Activated naive CD8-positive, alpha-beta T cell treated with anti-CD3 and anti-CD28 coated beads, Interleukin-2, amount 50 U/mL, for 24 hours (primary cell): ENCODE results near the gene CACNB4.

Experiments
- ATAC-seq: fragments of 150-1000 bp; cut with Tn5 transposase; one replicate; pipeline ENCODE4 v1.10.0; 2021
- DNase-seq: peaks from one replicate; pipeline ENCODE4 v3.0.0; 2021
- H3K27ac Mint-ChIP-seq: one replicate; pipeline ENCODE4 v1.8.0; 2021; ENCODE audit warnings: mild to moderate bottlenecking, mixed read lengths
- H3K27me3 Mint-ChIP-seq: one replicate; pipeline ENCODE4 v1.8.0; 2021; ENCODE audit warnings: mixed read lengths
- H3K36me3 Mint-ChIP-seq: one replicate; pipeline ENCODE4 v1.8.0; 2021; ENCODE audit warnings: low read depth, mixed read lengths
- H3K4me1 Mint-ChIP-seq: one replicate; pipeline ENCODE4 v1.8.0; 2021; ENCODE audit warnings: mixed read lengths
- H3K4me3 Mint-ChIP-seq: one replicate; pipeline ENCODE4 v1.8.0; 2021; ENCODE audit warnings: mild to moderate bottlenecking, moderate library complexity, mixed read lengths
- H3K9me3 Mint-ChIP-seq: one replicate; pipeline ENCODE4 v1.8.0; 2021; ENCODE audit warnings: mixed read lengths

The CACNB4 gene

DNA sequence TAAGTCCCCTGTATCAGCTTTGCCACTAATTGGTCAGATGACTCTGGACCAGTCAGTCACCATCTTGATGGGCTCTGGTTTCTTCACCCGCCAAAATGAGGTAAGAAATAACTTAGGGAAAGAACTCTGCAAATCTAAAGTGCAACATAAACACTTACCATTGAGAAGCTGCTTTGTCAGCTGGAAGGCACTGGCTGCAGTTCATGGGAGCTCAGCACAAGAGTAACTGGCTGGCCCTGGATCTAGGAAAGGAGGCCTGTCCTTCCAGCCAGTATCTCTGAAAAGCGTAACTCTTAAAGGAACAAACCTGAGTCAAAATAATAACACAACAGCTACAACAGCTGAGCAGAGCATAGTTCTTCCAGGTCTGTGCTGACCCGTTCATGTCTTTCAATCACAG, 123.9 kb downstream of the CACNB4 start:
- Mint-ChIP-seq H3K9me3 (no peaks in the 10 kb centered on the region), H3K27me3 (peaks cover 5% of the 10 kb centered on the region), H3K36me3 (no peaks in the 10 kb centered on the region), H3K27ac (no peak overlapping the region), H3K4me1 (peaks cover 4% of the 10 kb centered on the region), H3K4me3 (no peak overlapping the region)
- no peak for ATAC-seq
- no peak for DNase-seq

- Mint-ChIP-seq H3K9me3 (no peaks in the 10 kb centered on the region), H3K36me3 (no peaks in the 10 kb centered on the region), H3K27ac (no peak overlapping the region), H3K4me3 (no peak overlapping the region), H3K27me3 (peaks cover 5% of the 10 kb centered on the region), H3K4me1 (peaks cover 4% of the 10 kb centered on the region)
- ATAC-seq = no peak
- no peak for DNase-seq
Observed at GRCh38 chr2:151973901-151974199, 125.0 kb downstream of the CACNB4 start.

DNA sequence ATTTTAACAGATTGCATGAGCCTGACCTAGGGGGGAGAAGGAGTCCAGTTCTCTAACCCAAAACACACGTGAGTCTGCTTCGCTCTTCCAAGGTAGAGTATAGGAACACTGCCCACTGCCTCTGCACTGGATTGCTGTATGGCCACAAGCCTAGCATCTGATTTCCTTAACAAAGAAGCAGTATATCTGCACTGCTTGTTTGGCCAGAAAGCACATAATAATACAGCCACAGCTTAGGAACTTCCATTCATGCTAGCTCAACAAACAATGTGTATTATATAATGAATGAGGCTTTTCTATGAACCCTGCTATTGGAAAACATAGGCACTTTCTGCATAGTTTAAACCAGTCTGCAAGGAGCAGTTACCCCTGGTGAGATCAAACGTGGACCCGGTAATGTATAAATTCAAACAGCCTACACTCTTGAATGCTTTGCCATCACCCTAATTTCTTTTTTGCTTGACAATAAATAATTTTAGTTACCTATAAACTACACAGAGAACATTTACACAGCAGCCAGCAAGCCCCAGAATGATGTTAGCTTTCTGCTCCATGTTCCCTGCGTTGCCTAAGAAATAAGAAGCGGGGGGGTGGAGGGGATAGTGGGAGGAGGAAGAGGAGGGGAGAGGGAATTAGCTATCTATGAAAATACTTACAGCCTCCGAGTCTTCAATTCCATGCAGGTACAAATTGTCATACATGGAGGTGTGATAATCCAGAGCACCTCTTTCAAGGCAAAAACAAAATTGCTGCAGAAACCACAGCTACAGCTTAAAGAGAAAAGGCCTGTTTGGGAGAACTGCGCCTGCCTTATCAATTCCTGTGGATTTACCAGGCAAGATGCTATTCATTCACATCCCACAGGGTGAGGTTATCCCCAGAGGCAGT, 125.6 kb downstream of the CACNB4 start:
- H3K4me3 Mint-ChIP-seq = no peak overlapping the region
- H3K27me3 Mint-ChIP-seq = peaks cover 5% of the 10 kb centered on the region
- no peak for DNase-seq
- no peaks in the 10 kb centered on the region for H3K36me3 Mint-ChIP-seq
- H3K4me1 Mint-ChIP-seq = peaks cover 4% of the 10 kb centered on the region
- no peak for ATAC-seq
- no peak overlapping the region for H3K27ac Mint-ChIP-seq
- H3K9me3 Mint-ChIP-seq = no peaks in the 10 kb centered on the region

- DNase-seq = no peak
- no peak overlapping the region for H3K27ac Mint-ChIP-seq
- H3K4me1 Mint-ChIP-seq = peaks cover 4% of the 10 kb centered on the region
- no peaks in the 10 kb centered on the region for H3K9me3 Mint-ChIP-seq
- no peaks in the 10 kb centered on the region for H3K36me3 Mint-ChIP-seq
- no peak overlapping the region for H3K4me3 Mint-ChIP-seq
- ATAC-seq = no peak
- peaks cover 5% of the 10 kb centered on the region for H3K27me3 Mint-ChIP-seq
Observed at GRCh38 chr2:151972241-151973012, 126.4 kb downstream of the CACNB4 start.

DNA sequence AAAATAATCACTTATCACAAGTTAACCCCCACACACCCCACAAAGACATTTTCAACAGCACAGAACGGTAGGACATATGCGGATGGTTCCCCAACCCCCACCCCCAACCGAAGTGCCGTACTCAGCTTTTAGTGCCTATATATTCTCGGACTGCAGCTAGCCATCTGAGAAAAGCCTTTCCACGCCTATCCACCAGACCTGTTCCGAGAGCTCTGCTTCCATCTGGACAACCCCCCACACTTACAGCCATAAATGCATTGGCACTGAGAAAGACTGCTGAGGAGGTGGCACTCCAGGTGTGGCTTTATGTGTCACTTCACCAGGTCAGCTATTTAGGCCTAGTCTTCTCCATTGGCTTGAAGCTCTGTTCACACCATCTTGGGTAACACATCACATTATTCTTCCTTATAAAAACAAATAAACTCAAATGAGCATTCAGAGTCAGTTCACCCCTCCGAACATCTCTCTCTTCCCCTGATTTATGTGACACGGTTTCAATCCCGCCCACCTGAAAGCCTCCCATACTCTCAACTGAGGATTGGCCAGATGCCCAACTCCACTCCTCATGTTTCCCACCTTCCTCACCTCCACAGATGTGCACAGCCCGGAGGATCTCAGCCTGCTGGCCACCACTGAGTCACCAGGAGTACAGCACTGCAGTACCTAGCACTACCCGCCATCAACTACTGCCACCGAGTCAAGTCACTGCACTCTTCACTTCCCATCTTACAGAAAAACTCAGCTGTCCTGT, 127.4 kb downstream of the CACNB4 start:
- H3K9me3 Mint-ChIP-seq = no peaks in the 10 kb centered on the region
- H3K4me1 Mint-ChIP-seq = no peaks in the 10 kb centered on the region
- H3K4me3 Mint-ChIP-seq = no peak overlapping the region
- ATAC-seq (no peak), DNase-seq (no peak)
- H3K27me3 Mint-ChIP-seq = peaks cover 3% of the 10 kb centered on the region
- no peaks in the 10 kb centered on the region for H3K36me3 Mint-ChIP-seq
- no peak overlapping the region for H3K27ac Mint-ChIP-seq

GRCh38 chr2:151968770-151969470, 129.9 kb downstream of the CACNB4 start:
- Mint-ChIP-seq H3K4me3 (no peak overlapping the region), H3K27me3 (peaks cover 3% of the 10 kb centered on the region), H3K4me1 (no peaks in the 10 kb centered on the region), H3K27ac (no peak overlapping the region), H3K36me3 (no peaks in the 10 kb centered on the region), H3K9me3 (no peaks in the 10 kb centered on the region)
- no peak for ATAC-seq
- DNase-seq = no peak

DNA sequence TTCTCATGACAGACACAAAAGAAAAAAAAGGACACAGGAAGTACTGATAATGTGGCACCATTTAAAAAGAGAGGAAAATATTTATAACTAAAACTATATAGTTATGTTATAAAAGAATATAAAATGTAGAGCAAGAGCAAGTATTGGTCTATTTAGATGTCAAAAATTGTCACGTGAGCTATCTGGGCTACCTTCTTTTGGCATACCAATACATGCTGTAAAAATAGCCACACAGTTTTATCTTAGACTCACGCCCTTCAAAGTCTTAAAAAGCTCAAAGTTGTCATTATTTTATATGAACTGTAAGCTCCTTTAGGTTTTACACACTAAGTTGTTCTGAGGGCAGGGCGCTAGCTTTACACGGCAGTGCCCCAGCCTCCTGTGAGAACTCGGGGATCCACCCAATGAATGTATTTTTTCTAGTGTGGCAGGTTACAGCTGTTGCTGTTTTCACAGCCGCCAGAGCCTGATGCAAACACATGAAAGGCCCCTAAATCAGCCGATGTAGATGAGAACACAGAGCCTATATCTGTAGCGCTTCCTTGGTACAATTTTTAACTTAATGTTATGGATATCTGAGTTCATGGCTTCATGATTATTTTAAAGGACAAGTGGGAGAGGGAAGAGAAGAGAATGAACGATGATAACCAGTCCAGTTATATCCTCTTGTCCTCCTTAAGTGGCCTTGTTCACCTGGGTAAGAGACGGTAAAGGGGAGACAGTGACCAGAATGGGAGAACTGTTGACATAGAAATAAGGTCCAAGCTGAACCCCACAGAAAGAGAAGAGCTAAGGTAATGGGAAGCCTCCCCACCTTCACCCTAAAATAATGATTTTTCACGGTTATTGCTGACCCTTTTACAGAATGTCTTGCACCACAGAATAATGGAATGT, 130.8 kb downstream of the CACNB4 start:
- no peak for ATAC-seq
- no peak overlapping the region for H3K4me3 Mint-ChIP-seq
- H3K27ac Mint-ChIP-seq = no peak overlapping the region
- no peaks in the 10 kb centered on the region for H3K9me3 Mint-ChIP-seq
- H3K4me1 Mint-ChIP-seq = no peaks in the 10 kb centered on the region
- H3K27me3 Mint-ChIP-seq = peaks cover 3% of the 10 kb centered on the region
- no peak for DNase-seq
- H3K36me3 Mint-ChIP-seq = no peaks in the 10 kb centered on the region

DNA sequence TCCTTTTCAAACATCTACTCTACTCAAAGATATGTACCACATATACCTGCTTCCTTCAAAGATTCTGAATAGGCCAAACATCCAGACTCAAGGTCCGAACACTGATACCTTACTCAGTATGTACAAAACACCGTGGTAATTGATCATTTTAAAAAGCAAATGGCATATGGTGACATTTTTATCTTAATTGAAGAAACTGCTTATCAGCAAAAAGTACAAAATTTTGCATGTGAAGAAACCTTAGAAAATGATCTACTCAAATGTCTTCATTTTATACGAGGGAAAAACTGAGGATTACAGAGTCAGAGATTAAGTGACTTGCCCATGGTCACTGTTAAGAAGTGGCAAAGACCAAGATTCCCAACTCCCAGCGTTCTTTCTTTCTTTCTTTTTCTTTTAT, 133.0 kb downstream of the CACNB4 start:
- no peaks in the 10 kb centered on the region for H3K4me1 Mint-ChIP-seq
- no peaks in the 10 kb centered on the region for H3K9me3 Mint-ChIP-seq
- no peaks in the 10 kb centered on the region for H3K27me3 Mint-ChIP-seq
- no peak for ATAC-seq
- DNase-seq = no peak
- H3K4me3 Mint-ChIP-seq = no peak overlapping the region
- no peaks in the 10 kb centered on the region for H3K36me3 Mint-ChIP-seq
- H3K27ac Mint-ChIP-seq = no peak overlapping the region

GRCh38 chr2:151961558-151961957, 137.3 kb downstream of the CACNB4 start:
- H3K27ac Mint-ChIP-seq = no peak overlapping the region
- ATAC-seq (no peak), DNase-seq (no peak)
- no peaks in the 10 kb centered on the region for H3K4me1 Mint-ChIP-seq
- H3K36me3 Mint-ChIP-seq = no peaks in the 10 kb centered on the region
- H3K9me3 Mint-ChIP-seq = no peaks in the 10 kb centered on the region
- no peaks in the 10 kb centered on the region for H3K27me3 Mint-ChIP-seq
- no peak overlapping the region for H3K4me3 Mint-ChIP-seq

DNA sequence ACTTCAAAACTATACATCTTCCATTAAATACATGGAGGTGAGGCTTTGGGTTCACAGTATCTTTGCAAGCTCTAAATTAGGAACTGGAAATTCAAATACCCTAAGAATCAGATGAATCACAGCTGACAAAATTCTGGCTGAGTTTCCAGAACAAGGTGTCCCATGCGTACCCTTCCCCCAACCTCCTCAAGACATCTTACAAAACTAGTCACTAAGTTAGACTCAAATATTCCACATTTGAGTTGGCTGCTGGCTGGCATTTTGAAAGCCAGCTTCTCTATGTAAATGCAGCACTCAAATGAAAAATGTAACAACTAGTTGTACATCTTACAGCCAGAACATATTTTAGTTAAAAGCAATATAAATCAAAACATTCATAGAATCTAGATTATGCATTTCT, 139.6 kb downstream of the CACNB4 start:
- H3K36me3 Mint-ChIP-seq = no peaks in the 10 kb centered on the region
- H3K27ac Mint-ChIP-seq = no peak overlapping the region
- H3K9me3 Mint-ChIP-seq = no peaks in the 10 kb centered on the region
- no peaks in the 10 kb centered on the region for H3K4me1 Mint-ChIP-seq
- ATAC-seq = no peak
- DNase-seq = no peak
- peaks cover 3% of the 10 kb centered on the region for H3K27me3 Mint-ChIP-seq
- H3K4me3 Mint-ChIP-seq = no peak overlapping the region

GRCh38 chr2:151953467-151953866, 145.4 kb downstream of the CACNB4 start:
- Mint-ChIP-seq H3K27ac (no peak overlapping the region), H3K27me3 (peaks cover 10% of the 10 kb centered on the region), H3K36me3 (no peaks in the 10 kb centered on the region), H3K4me1 (no peaks in the 10 kb centered on the region), H3K4me3 (no peak overlapping the region), H3K9me3 (no peaks in the 10 kb centered on the region)
- no peak for DNase-seq
- ATAC-seq = no peak

DNA sequence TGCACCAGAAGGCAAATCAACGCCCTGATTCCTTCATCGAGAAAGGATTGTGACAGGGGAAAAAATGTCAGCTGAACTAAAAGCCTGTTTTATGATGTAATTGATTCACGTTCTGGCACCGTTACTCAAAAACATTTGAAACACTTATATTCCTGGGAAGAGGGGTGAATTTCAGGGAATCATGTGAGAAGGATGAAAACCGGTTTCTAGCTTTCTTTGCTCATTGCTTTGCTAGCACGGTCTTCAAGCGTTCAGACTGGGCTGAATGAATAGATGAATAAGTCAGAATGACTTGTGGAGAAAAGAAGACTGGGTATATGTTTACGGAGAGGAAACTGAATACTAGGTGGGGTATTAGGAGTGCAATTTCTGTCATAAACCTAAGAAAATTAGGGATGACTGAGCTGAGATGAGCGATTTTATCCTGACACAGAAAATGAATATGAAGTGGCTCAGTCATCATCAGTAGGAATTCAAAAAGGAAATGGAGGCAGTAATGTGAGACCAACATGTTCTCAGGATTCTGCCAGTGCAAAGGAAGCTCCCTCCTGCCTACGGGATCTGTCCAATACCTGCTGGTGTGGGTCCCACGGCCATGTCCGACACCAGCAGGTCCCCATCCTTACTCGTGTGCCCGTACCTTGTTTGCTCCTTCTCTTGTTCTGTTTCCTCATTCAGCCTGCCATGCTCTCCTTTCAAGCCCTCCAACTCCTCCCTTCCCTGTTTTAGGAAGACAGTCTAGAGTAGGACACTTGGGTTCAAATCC, 146.0 kb downstream of the CACNB4 start:
- no peak overlapping the region for H3K27ac Mint-ChIP-seq
- no peaks in the 10 kb centered on the region for H3K9me3 Mint-ChIP-seq
- ATAC-seq (no peak), DNase-seq (no peak)
- H3K27me3 Mint-ChIP-seq = peaks cover 10% of the 10 kb centered on the region
- H3K36me3 Mint-ChIP-seq = no peaks in the 10 kb centered on the region
- H3K4me3 Mint-ChIP-seq = no peak overlapping the region
- H3K4me1 Mint-ChIP-seq = no peaks in the 10 kb centered on the region

DNA sequence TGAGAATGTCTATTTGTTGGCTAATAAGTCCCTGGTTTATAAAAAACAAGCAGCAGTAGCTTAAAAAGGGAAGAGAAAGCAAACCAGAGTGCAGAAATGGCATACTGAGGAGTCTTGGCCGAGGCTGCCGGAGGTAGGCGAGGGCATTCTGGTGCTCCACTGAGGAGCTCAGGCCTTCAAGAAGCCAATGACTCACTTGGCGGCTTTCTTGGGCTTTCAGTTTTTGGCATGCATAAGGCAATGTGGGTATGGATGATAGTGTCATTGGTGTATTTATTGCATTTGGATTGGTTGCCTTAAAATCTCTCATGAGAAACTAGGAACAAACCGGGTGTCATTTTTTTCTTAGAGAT, 151.1 kb downstream of the CACNB4 start:
- peaks cover 6% of the 10 kb centered on the region for H3K9me3 Mint-ChIP-seq
- DNase-seq (no peak), ATAC-seq (no peak)
- H3K4me1 Mint-ChIP-seq = no peaks in the 10 kb centered on the region
- peaks cover 14% of the 10 kb centered on the region for H3K27me3 Mint-ChIP-seq
- H3K36me3 Mint-ChIP-seq = peaks cover under 1% of the 10 kb centered on the region
- H3K4me3 Mint-ChIP-seq = no peak overlapping the region
- H3K27ac Mint-ChIP-seq = no peak overlapping the region
